B cell (primary cell): Measurements from ENCODE around the gene F2RL3. TPM values are rescaled to one million over a fixed set of nuclear protein-coding genes. Genes with fewer than 3 reads are reported as not detected.

Source experiments
- ATAC-seq: fragments of 200-7000 bp; cut with Tn5 transposase; one replicate; pipeline ENCODE4 v1.10.0; 2021; ENCODE audit warnings: low read depth, mild to moderate bottlenecking, moderate number of reproducible peaks, moderate library complexity
- CTCF ChIA-PET: fragments of 350-600 bp; sonication (Branson Sonifier 250); formaldehyde crosslinking; loops from one replicate; lab custom pipeline; 2021; ENCODE audit warnings: antibody characterized with exemption, inconsistent platforms; lab: Charles Lee
- POLR2A ChIA-PET: fragments of 350-600 bp; sonication (Branson Sonifier 250); formaldehyde crosslinking; loops from one replicate; lab custom pipeline; 2021; ENCODE audit warnings: antibody characterized with exemption; lab: Charles Lee
- DNase-seq: peaks from one replicate; pipeline ENCODE4 v3.0.0; 2013
- H2AFZ ChIP-seq: 2 replicates; pipeline ENCODE4 v1.6.1; 2012; ENCODE audit warnings: mild to moderate bottlenecking, low read depth, low read length; ENCODE audit not compliant: insufficient read depth, poor library complexity, severe bottlenecking
- H3K27ac ChIP-seq, 2 donors: 1 replicate in 1 of 2; 2 replicates in 1 of 2; pipeline ENCODE4 v1.5.1; 2012 to 2013; ENCODE audit warnings: low read length in 2 of 2, mild to moderate bottlenecking in 2 of 2, moderate library complexity in 1 of 2
- H3K27me3 ChIP-seq, 4 experiments: fragments of 200-600 bp in 1 of 4; sonication (generic) in 1 of 4; replicated peaks in 1 of 4; 1 replicate in 2 of 4; 2 replicates in 2 of 4; pipeline versions ENCODE4 v1.6.1 to v1.7.0; 2013 to 2016; ENCODE audit warnings: low read length in 3 of 4, mild to moderate bottlenecking in 2 of 4, mixed read lengths in 1 of 4, moderate library complexity in 1 of 4; ENCODE audit not compliant: insufficient read depth in 4 of 4, control insufficient read depth in 3 of 4; ENCODE audit errors: control extremely low read depth in 1 of 4
- H3K36me3 ChIP-seq, 2 experiments: replicated peaks in 1 of 2; 1 replicate in 1 of 2; 2 replicates in 1 of 2; pipeline versions ENCODE4 v1.6.1 to v1.7.1; 2013; ENCODE audit warnings: low read length in 1 of 2; ENCODE audit not compliant: insufficient read depth in 2 of 2, control insufficient read depth in 1 of 2; ENCODE audit errors: control extremely low read depth in 1 of 2, extremely low read depth in 1 of 2
- H3K4me1 ChIP-seq, 2 donors: fragments of 200-600 bp in 1 of 2; sonication (generic) in 1 of 2; 1 replicate in 1 of 2; 2 replicates in 1 of 2; pipeline versions ENCODE4 v1.5.1 to v1.6.1; 2013 to 2017; ENCODE audit warnings: low read length in 2 of 2; ENCODE audit not compliant: control insufficient read depth in 2 of 2, insufficient read depth in 2 of 2
- H3K4me2 ChIP-seq: replicated peaks from 2 replicates; pipeline ENCODE3; 2012; ENCODE audit warnings: mild to moderate bottlenecking, low read depth, low read length; ENCODE audit not compliant: poor library complexity, severe bottlenecking
- H3K4me3 ChIP-seq, 5 experiments: fragments of 200-600 bp in 1 of 5; sonication (generic) in 1 of 5; 1 replicate in 3 of 5; 2 replicates in 2 of 5; pipeline versions ENCODE4 v1.5.1 to v1.7.0; 2011 to 2016; ENCODE audit warnings: low read length in 4 of 5, mild to moderate bottlenecking in 4 of 5, low read depth in 2 of 5, control low read depth in 1 of 5, moderate library complexity in 1 of 5; ENCODE audit not compliant: insufficient read depth in 1 of 5; ENCODE audit errors: control extremely low read depth in 1 of 5, extremely low read depth in 1 of 5
- H3K79me2 ChIP-seq: fragments of 200-600 bp; sonication (generic); one replicate; pipeline ENCODE4 v1.6.0; 2016; ENCODE audit warnings: low read length; ENCODE audit not compliant: control insufficient read depth, insufficient read depth
- H3K9ac ChIP-seq: fragments of 200-600 bp; sonication (generic); 2 replicates; pipeline ENCODE4 v1.6.1; 2017; ENCODE audit warnings: mild to moderate bottlenecking, low read length, moderate library complexity
- H3K9me3 ChIP-seq, 3 donors: one replicate each; pipeline versions ENCODE4 v1.6.1 to v1.7.1; 2013; ENCODE audit warnings: low read length in 2 of 3; ENCODE audit not compliant: control insufficient read depth in 2 of 3, insufficient read depth in 1 of 3; ENCODE audit errors: control extremely low read depth in 1 of 3
- H4K20me1 ChIP-seq: 2 replicates; pipeline ENCODE4 v1.6.0; 2012; ENCODE audit warnings: mild to moderate bottlenecking, low read length; ENCODE audit not compliant: insufficient read depth, control insufficient read depth, poor library complexity, severe bottlenecking
- H3K27ac Mint-ChIP-seq: one replicate; pipeline ENCODE4 v1.8.0; 2021; ENCODE audit warnings: mixed read lengths
- H3K27me3 Mint-ChIP-seq: one replicate; pipeline ENCODE4 v1.8.0; 2021; ENCODE audit warnings: mixed read lengths
- H3K4me1 Mint-ChIP-seq: one replicate; pipeline ENCODE4 v1.8.0; 2021; ENCODE audit warnings: mixed read lengths
- H3K4me3 Mint-ChIP-seq: one replicate; pipeline ENCODE4 v1.8.0; 2021; ENCODE audit warnings: mixed read lengths
- H3K9me3 Mint-ChIP-seq: one replicate; pipeline ENCODE4 v1.8.0; 2022; ENCODE audit warnings: mixed read lengths; ENCODE audit not compliant: insufficient read depth
- EZH2 ChIP-seq: IDR thresholded peaks from 2 replicates; pipeline ENCODE4 v1.6.1; 2012; ENCODE audit warnings: borderline replicate concordance, low read depth, mild to moderate bottlenecking, moderate library complexity, low read length; ENCODE audit not compliant: insufficient read depth, poor library complexity, severe bottlenecking
- WGBS: methylation state at CpG from one replicate; pipeline ENCODE4 v1.1.5; 2013; ENCODE audit warnings: missing lambda C conversion rate; ENCODE audit not compliant: insufficient coverage; 5-methylcytosine and 5-hydroxymethylcytosine counted together
- intact Hi-C: fragments of 100-400 bp; cut with micrococcal nuclease; formaldehyde crosslinking; loops from one replicate; pipeline ENCODE4 v1.10.0; 2022
- polyA plus RNA-seq: library from polyadenylated mRNA; depleted of rRNA; stranded (reverse); fragments of >200 nt; gene quantifications from 2 replicates; pipeline ENCODE4 v1.2.3, GENCODE V29; 2012
- total RNA-seq, 2 donors: library from RNA; stranded (reverse); fragments of 120-200 nt in 1 of 2; gene quantifications; 1 replicate in 1 of 2; 2 replicates in 1 of 2; pipeline versions ENCODE4 v1.2.3 to v1.2.4, GENCODE V29; 2013 to 2022
- TF ChIP-seq, protein P1 (sequence below): fragments of 200-600 bp; IDR thresholded peaks from one replicate; pipeline ENCODE4 v1.8.0; 2022; ENCODE audit warnings: antibody characterized with exemption, mild to moderate bottlenecking

F2RL3 gene
- total and polyA plus RNA-seq, 2 donors (not counting 1 experiment from before 2014, with no cell fraction given) = 0.01 to 1.1 TPM

DNA sequence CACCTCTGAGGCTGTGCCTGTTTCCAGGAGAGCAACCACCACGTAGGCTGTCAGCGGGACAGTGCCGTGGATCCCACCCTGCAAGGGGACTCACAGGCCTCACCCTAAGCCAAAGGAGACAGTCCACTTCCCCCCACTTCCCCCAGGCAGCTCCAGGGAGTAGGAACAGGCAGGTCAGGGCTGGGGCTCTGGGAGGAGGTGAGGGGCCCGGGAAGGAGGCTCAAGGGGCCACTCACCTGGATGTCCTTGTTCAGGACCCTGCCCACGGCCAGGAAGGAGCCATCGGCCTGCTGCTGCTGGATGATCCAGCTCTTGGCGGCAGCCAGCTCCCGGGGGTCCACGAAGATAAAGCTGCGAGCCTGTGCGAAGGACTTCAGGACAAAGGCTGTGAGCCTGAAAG, 25.6 kb downstream of the F2RL3 start:
- Mint-ChIP-seq H3K27me3 (peaks cover 15% of the 10 kb centered on the region), H3K9me3 (peaks cover 16% of the 10 kb centered on the region), H3K4me1 (no peaks in the 10 kb centered on the region), H3K4me3 (no peak overlapping the region), H3K27ac (no peak overlapping the region)
- no peaks in the 10 kb centered on the region for H3K4me1 ChIP-seq
- H3K4me3 ChIP-seq = no peak overlapping the region
- 91% methylated on average over 10 of the region's 11 CpGs for WGBS
- H4K20me1 ChIP-seq = no peaks in the 10 kb centered on the region
- H2AFZ ChIP-seq = no peak overlapping the region
- intact Hi-C loops = no loop called here
- CTCF ChIA-PET = interaction anchor here (0.5 kb wide), 1 partner anchor 197 kb away, joined by 3 read pairs; no protein-coding TSS in a partner anchor
- TF ChIP-seq, protein P1, sequence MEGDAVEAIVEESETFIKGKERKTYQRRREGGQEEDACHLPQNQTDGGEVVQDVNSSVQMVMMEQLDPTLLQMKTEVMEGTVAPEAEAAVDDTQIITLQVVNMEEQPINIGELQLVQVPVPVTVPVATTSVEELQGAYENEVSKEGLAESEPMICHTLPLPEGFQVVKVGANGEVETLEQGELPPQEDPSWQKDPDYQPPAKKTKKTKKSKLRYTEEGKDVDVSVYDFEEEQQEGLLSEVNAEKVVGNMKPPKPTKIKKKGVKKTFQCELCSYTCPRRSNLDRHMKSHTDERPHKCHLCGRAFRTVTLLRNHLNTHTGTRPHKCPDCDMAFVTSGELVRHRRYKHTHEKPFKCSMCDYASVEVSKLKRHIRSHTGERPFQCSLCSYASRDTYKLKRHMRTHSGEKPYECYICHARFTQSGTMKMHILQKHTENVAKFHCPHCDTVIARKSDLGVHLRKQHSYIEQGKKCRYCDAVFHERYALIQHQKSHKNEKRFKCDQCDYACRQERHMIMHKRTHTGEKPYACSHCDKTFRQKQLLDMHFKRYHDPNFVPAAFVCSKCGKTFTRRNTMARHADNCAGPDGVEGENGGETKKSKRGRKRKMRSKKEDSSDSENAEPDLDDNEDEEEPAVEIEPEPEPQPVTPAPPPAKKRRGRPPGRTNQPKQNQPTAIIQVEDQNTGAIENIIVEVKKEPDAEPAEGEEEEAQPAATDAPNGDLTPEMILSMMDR = no peak
- TF ChIP-seq EZH2 = no peak
- POLR2A ChIA-PET = no interaction called here
- peaks cover 1 to 50% (median 25%) of the 10 kb centered on the region in 3 donors for H3K9me3 ChIP-seq
- H3K79me2 ChIP-seq = no peaks in the 10 kb centered on the region
- H3K27ac ChIP-seq = no peak overlapping the region
- DNase-seq (no peak), ATAC-seq (no peak)
- H3K9ac ChIP-seq = no peak overlapping the region
- peaks cover 0 to 9% (median 0%) of the 10 kb centered on the region in 4 experiments for H3K27me3 ChIP-seq
- H3K4me2 ChIP-seq = no peak overlapping the region
- no peaks in the 10 kb centered on the region for H3K36me3 ChIP-seq

GRCh38 chr19:16915135-16915534, 26.3 kb downstream of the F2RL3 start:
- H3K36me3 ChIP-seq = no peaks in the 10 kb centered on the region
- H3K9me3 ChIP-seq = peaks cover 1 to 57% (median 26%) of the 10 kb centered on the region in 3 donors
- H3K4me3 Mint-ChIP-seq = no peak overlapping the region
- H3K27me3 ChIP-seq = peaks cover 0 to 9% (median 0%) of the 10 kb centered on the region in 4 experiments
- ChIA-PET CTCF (interaction anchor here (0.5 kb wide), 1 partner anchor 197 kb away, joined by 3 read pairs; no protein-coding TSS in a partner anchor), POLR2A (no interaction called here)
- H3K4me1 ChIP-seq = no peaks in the 10 kb centered on the region
- H3K79me2 ChIP-seq = no peaks in the 10 kb centered on the region
- no peaks in the 10 kb centered on the region for H3K4me1 Mint-ChIP-seq
- peaks cover 21% of the 10 kb centered on the region for H3K9me3 Mint-ChIP-seq
- H3K27ac Mint-ChIP-seq = no peak overlapping the region
- DNase-seq (no peak), ATAC-seq (no peak)
- TF ChIP-seq, protein P1 = no peak
- no peak for TF ChIP-seq EZH2
- intact Hi-C loops = no loop called here
- no peak overlapping the region for H3K4me3 ChIP-seq
- H3K27me3 Mint-ChIP-seq = peaks cover 15% of the 10 kb centered on the region
- no peak overlapping the region for H2AFZ ChIP-seq
- no peak overlapping the region for H3K27ac ChIP-seq
- WGBS = 86% methylated on average over 2 of the region's 3 CpGs
- H3K4me2 ChIP-seq = no peak overlapping the region
- no peaks in the 10 kb centered on the region for H4K20me1 ChIP-seq
- H3K9ac ChIP-seq = no peak overlapping the region
